Left lung (tissue), 10 donors: ENCODE results near the gene ALDH5A1. TPM values are rescaled to one million over a fixed set of nuclear protein-coding genes. Genes with fewer than 3 reads are reported as not detected.

Experiments
- ATAC-seq: fragments of 200-7000 bp; cut with Tn5 transposase; one replicate; pipeline ENCODE4 v1.9.1; 2020; ENCODE audit warnings: moderate library complexity
- DNase-seq, 4 donors: peaks; one replicate each; pipeline ENCODE4 v3.0.0-alpha.2; 2013 to 2020
- H3K27ac ChIP-seq, 2 donors: fragments of 200-600 bp; sonication (generic) in 1 of 2; one replicate each; pipeline versions ENCODE4 v1.5.0 to v1.8.0; 2020 to 2021
- H3K27me3 ChIP-seq, 2 donors: fragments of 200-600 bp; sonication (generic) in 1 of 2; one replicate each; pipeline versions ENCODE4 v1.5.0 to v1.8.0; 2020 to 2021
- H3K36me3 ChIP-seq, 2 donors: fragments of 200-600 bp; sonication (generic) in 1 of 2; one replicate each; pipeline versions ENCODE4 v1.5.0 to v1.8.0; 2020 to 2021
- H3K4me1 ChIP-seq, 2 donors: fragments of 200-600 bp; one replicate each; pipeline ENCODE4 v1.8.0; 2021
- H3K4me3 ChIP-seq, 2 donors: fragments of 200-600 bp; sonication (generic) in 1 of 2; one replicate each; pipeline versions ENCODE4 v1.5.0 to v1.8.0; 2020 to 2021; ENCODE audit warnings: mild to moderate bottlenecking in 1 of 2
- H3K9me3 ChIP-seq, 2 donors: fragments of 200-600 bp; sonication (generic) in 1 of 2; one replicate each; pipeline versions ENCODE4 v1.5.0 to v1.8.0; 2020 to 2021
- CTCF ChIP-seq, 2 donors: fragments of 200-600 bp; sonication (generic) in 1 of 2; IDR thresholded peaks; one replicate each; pipeline versions ENCODE4 v1.5.0 to v1.8.0; 2021; ENCODE audit warnings: antibody characterized with exemption in 2 of 2
- intact Hi-C, 2 donors: fragments of 100-400 bp; cut with DNase I; formaldehyde crosslinking; loops; one replicate each; pipeline versions ENCODE4 v1.11.2 to v1.14.2; 2022
- polyA plus RNA-seq, 6 donors: library from polyadenylated mRNA; unstranded; fragments of 120-200 nt; gene quantifications; one replicate each; pipeline ENCODE4 v1.2.1, GENCODE V29; 2013; ENCODE audit not compliant: insufficient read length in 6 of 6
- total RNA-seq, 2 donors: library from RNA; stranded (reverse); fragmentation: NEBNext Ultra II Directional; extraction: Animal tissue kit (Norgen Biotek cat#: 25700); gene quantifications; one replicate each; pipeline ENCODE4 v1.2.1, GENCODE V29; 2021
- donor health status: DM: no; HTN: yes; CAD: no.
- donor health status: DM: no; HTN: no; CAD: no.

ALDH5A1 gene
- total and polyA plus RNA-seq, 8 donors = 9.7 to 21.8 (median 12.4) TPM

GRCh38 chr6:24584382-24584720 lies 89.6 kb downstream of the ALDH5A1 start:
- Histone ChIP-seq H3K27me3 (no peaks in the 10 kb centered on the region), H3K27ac (no peak overlapping the region), H3K9me3 (no peaks in the 10 kb centered on the region), H3K4me3 (no peak overlapping the region), H3K4me1 (peaks cover 0 to 13% of the 10 kb centered on the region in 2 donors), H3K36me3 (no peaks in the 10 kb centered on the region)
- DNase-seq = peak in 1 of 4 donors; percentile 11
- intact Hi-C loops = loop anchor here in 1 of 2 donors (5.0 to 10.0 kb wide), 2 partner anchors 108 to 180 kb away; no protein-coding TSS in a partner anchor
- no peak for TF ChIP-seq CTCF (IDR thresholded peaks at IDR 0.05)
- ATAC-seq = peak; percentile 73

Other genes with a start within 250 kb of the ALDH5A1 start
- gene DCDC2, start 136.9 kb upstream of the ALDH5A1 start, total RNA-seq = 1 to 10 TPM; 8.4 to 9.6 TPM
- 10 to 100 TPM in 4 of 6 donors, 1 to 10 TPM in 2; 7.8 to 13.7 (median 12.1) TPM for gene DCDC2, start 136.9 kb upstream of the ALDH5A1 start, polyA plus RNA-seq
- gene MRS2, start 92.0 kb upstream of the ALDH5A1 start, total RNA-seq = 10 to 100 TPM; 29.7 to 32.6 TPM
- gene MRS2, start 92.0 kb upstream of the ALDH5A1 start, polyA plus RNA-seq = 10 to 100 TPM; 27.3 to 33.2 (median 31.7) TPM
- gene GPLD1, start 5.4 kb upstream of the ALDH5A1 start, total RNA-seq = 1 to 10 TPM; 1.7 to 2.7 TPM
- 1 to 10 TPM; 2.3 to 3.8 (median 3.1) TPM for gene GPLD1, start 5.4 kb upstream of the ALDH5A1 start, polyA plus RNA-seq
- gene KIAA0319, start 151.2 kb downstream of the ALDH5A1 start, total RNA-seq = 1 to 10 TPM in 1 of 2 donors, under 1 TPM in 1; 0.96 to 1.5 TPM
- gene KIAA0319, start 151.2 kb downstream of the ALDH5A1 start, polyA plus RNA-seq = under 1 TPM; 0.10 to 0.61 (median 0.49) TPM
- gene TDP2, start 171.9 kb downstream of the ALDH5A1 start, total RNA-seq = 10 to 100 TPM; 33.9 to 49.0 TPM
- gene TDP2, start 171.9 kb downstream of the ALDH5A1 start, polyA plus RNA-seq = 10 to 100 TPM; 44.1 to 60.1 (median 49.2) TPM
- 10 to 100 TPM; 23.6 to 24.4 TPM for gene ACOT13, start 172.1 kb downstream of the ALDH5A1 start, total RNA-seq
- 10 to 100 TPM; 23.3 to 25.2 (median 24.6) TPM for gene ACOT13, start 172.1 kb downstream of the ALDH5A1 start, polyA plus RNA-seq
- 100 to 1,000 TPM; 132 to 144 TPM for gene C6orf62, start 224.2 kb downstream of the ALDH5A1 start, total RNA-seq
- gene C6orf62, start 224.2 kb downstream of the ALDH5A1 start, polyA plus RNA-seq = 100 to 1,000 TPM; 115 to 151 (median 134) TPM